ENCODE data around the gene NAV2. TPM values are rescaled to one million over a fixed set of nuclear protein-coding genes. Genes with fewer than 3 reads are reported as not detected.

NAV2 gene
- total RNA-seq, 1 donor from 2014 or later = 31.4 TPM

DNA sequence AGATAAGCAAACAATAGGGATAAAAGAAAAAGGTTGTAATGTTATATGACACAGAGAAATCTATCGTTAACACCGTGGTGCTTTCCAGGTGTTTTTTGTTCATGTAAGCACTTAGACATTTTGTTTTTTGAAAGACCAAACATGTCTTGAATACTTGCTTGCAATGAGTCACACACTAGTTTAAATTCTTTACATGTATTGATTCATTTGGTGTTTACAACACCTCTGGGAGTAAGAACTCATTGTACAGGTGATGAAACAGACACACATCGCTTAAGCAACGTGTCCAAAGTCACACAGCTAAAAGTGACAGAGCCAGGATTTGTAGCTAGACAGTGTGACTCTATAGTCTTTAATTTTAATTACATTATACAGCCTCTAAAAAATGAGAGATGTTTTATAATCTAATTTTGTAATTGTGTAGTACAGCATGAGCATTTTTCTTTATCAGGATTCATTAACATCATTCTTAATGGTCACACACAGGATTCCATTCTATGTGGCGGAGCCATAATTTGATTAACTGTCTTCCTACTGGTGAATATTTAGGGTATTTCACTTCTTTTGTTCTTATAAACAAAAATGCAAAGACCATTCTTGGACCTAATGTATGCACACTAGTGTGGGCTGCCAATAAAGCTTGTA is 298.8 kb downstream of the NAV2 start:
- Mint-ChIP-seq H3K27me3 (ENCODE audit: unreplicated experiment) (no peaks in the 10 kb centered on the region), H3K27ac (ENCODE audit: unreplicated experiment) (no peak overlapping the region), H3K36me3 (ENCODE audit: unreplicated experiment) (no peaks in the 10 kb centered on the region), H3K4me3 (ENCODE audit: unreplicated experiment) (no peak overlapping the region), H3K4me1 (ENCODE audit: unreplicated experiment) (peaks cover 16% of the 10 kb centered on the region), H3K9me3 (ENCODE audit: unreplicated experiment) (no peaks in the 10 kb centered on the region)
- no peak for DNase-seq (ENCODE audit: extremely low spot score, unreplicated experiment)
- TF ChIP-seq, protein P1, sequence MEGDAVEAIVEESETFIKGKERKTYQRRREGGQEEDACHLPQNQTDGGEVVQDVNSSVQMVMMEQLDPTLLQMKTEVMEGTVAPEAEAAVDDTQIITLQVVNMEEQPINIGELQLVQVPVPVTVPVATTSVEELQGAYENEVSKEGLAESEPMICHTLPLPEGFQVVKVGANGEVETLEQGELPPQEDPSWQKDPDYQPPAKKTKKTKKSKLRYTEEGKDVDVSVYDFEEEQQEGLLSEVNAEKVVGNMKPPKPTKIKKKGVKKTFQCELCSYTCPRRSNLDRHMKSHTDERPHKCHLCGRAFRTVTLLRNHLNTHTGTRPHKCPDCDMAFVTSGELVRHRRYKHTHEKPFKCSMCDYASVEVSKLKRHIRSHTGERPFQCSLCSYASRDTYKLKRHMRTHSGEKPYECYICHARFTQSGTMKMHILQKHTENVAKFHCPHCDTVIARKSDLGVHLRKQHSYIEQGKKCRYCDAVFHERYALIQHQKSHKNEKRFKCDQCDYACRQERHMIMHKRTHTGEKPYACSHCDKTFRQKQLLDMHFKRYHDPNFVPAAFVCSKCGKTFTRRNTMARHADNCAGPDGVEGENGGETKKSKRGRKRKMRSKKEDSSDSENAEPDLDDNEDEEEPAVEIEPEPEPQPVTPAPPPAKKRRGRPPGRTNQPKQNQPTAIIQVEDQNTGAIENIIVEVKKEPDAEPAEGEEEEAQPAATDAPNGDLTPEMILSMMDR (IDR thresholded peaks at IDR 0.05) = no peak

DNA sequence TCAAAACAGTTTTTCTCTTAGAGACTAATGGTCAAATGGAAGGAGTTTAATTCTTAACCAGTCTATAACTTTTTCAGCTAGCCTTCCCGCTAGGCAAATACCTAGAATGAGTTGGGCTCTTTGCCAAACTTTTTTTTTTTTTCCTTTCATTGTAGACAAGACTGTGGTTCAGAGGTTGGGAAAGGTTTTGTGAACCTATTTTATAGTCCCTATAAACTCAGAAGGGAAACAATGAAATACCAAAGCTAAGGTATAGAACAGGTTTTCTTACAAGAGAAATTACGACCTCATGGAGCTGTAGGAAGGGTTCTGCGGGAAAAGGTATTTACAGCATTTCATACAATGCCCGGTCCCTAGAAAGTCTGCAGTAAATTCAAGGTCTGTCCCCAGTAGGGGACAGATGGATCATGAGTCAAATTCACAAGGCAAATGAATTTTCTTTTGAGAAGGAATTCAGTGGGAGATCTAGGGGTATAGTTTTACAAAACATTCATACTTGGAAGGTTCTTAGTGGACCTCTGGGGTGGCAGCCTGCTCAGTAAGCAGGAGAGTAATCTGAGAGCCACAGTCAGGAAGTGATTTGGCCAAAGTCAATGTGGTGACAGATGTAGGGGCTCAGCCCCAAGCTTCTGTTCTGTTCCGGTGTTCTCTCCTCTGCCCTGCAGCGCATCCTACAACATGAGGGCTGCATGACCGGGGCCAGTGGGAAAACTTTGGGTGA is 300.9 kb downstream of the NAV2 start:
- Mint-ChIP-seq H3K9me3 (ENCODE audit: unreplicated experiment) (no peaks in the 10 kb centered on the region), H3K4me1 (ENCODE audit: unreplicated experiment) (peaks cover 23% of the 10 kb centered on the region), H3K4me3 (ENCODE audit: unreplicated experiment) (no peak overlapping the region), H3K27ac (ENCODE audit: unreplicated experiment) (peak overlapping the region; percentile 36), H3K36me3 (ENCODE audit: unreplicated experiment) (peaks cover 4% of the 10 kb centered on the region), H3K27me3 (ENCODE audit: unreplicated experiment) (no peaks in the 10 kb centered on the region)
- no peak for DNase-seq (ENCODE audit: extremely low spot score, unreplicated experiment)
- TF ChIP-seq, protein P1 (IDR thresholded peaks at IDR 0.05) = no peak

DNA sequence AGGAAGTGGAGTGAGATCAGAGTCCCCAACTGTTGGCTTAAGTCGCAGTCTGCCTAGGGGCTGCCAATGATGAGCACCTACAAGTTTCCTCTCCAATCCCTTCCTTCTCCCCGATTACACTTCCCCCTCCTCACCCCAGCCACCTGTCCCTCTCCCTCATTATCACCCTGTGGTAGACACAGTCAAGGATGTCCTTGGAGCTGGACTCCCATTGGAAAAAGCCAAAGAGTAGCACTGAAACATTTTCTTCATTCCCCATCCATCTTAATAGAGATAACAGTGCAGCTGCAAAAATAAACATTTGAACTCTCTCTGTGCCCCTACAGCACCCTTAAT is 301.4 kb downstream of the NAV2 start:
- DNase-seq (ENCODE audit: extremely low spot score, unreplicated experiment) = no peak
- Mint-ChIP-seq H3K36me3 (ENCODE audit: unreplicated experiment) (peaks cover 6% of the 10 kb centered on the region), H3K4me3 (ENCODE audit: unreplicated experiment) (no peak overlapping the region), H3K4me1 (ENCODE audit: unreplicated experiment) (peaks cover 23% of the 10 kb centered on the region), H3K27me3 (ENCODE audit: unreplicated experiment) (no peaks in the 10 kb centered on the region), H3K9me3 (ENCODE audit: unreplicated experiment) (no peaks in the 10 kb centered on the region), H3K27ac (ENCODE audit: unreplicated experiment) (peak overlapping the region; percentile 7)
- TF ChIP-seq, protein P1 (IDR thresholded peaks at IDR 0.05) = no peak

DNA sequence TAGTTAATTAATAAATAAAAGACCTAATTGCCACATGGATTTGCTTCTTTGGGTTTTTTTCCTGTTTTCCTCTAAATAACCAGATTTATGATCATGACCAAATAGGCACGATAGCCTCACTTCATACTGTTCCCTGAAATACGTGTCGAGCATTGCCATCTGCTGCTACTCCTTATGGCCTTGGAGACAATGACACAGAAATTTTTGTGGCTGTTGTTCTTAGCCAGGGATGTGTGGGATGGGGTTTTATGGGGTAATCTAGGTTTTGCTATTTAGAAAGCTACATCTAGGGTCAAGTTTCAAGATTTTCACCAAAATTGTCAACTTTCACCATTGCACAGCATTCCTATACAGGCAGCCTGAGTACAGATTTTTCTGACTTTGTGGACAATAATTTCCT is 302.5 kb downstream of the NAV2 start:
- peaks cover 23% of the 10 kb centered on the region for H3K4me1 Mint-ChIP-seq (ENCODE audit: unreplicated experiment)
- H3K9me3 Mint-ChIP-seq (ENCODE audit: unreplicated experiment) = no peaks in the 10 kb centered on the region
- no peaks in the 10 kb centered on the region for H3K27me3 Mint-ChIP-seq (ENCODE audit: unreplicated experiment)
- H3K4me3 Mint-ChIP-seq (ENCODE audit: unreplicated experiment) = no peak overlapping the region
- TF ChIP-seq, protein P1 (IDR thresholded peaks at IDR 0.05) = no peak
- DNase-seq (ENCODE audit: extremely low spot score, unreplicated experiment) = no peak
- no peak overlapping the region for H3K27ac Mint-ChIP-seq (ENCODE audit: unreplicated experiment)
- peaks cover 6% of the 10 kb centered on the region for H3K36me3 Mint-ChIP-seq (ENCODE audit: unreplicated experiment)

DNA sequence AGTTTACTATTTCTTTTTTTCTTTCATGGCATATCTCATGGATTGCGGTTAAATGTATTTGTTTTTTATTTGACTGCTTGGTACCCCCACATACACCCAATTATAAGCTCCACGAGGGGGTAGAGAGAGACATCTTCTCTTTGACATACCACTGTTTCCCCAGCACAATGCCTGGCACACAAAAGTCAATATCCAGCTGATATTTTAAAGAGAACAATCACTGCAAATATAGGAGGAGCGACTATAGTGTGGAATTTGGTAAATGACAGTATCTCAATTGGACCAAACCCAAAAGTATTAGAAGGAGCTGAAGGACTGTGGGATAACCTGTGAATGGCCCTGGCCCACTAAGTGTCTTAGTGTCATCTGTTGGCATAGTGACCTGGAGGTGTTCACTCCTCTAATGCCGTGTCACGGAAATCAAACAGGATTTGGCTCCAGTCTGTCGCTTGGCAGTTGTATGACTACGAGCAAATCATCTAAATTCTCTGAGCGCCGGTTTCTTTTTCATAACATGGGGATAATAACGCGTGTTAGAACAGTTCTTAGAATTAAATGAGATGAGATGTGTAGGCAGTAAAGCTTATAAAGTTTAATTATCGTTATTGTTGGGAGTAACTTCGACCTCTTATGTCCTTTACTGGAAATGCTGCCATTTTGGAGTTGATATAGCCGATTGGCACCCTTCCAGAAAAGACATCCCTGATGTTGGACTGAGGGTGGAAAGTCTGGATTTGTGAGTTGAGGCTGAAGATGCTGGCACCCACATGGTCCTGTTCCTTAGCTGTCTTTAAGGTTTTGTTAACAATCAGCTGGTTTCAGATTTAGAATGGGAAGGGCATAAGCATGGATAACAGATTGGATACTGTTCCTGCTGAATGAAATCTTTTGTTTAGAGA is 303.1 kb downstream of the NAV2 start:
- Mint-ChIP-seq H3K4me3 (ENCODE audit: unreplicated experiment) (no peak overlapping the region), H3K9me3 (ENCODE audit: unreplicated experiment) (no peaks in the 10 kb centered on the region), H3K36me3 (ENCODE audit: unreplicated experiment) (peaks cover 6% of the 10 kb centered on the region), H3K27ac (ENCODE audit: unreplicated experiment) (no peak overlapping the region), H3K27me3 (ENCODE audit: unreplicated experiment) (no peaks in the 10 kb centered on the region), H3K4me1 (ENCODE audit: unreplicated experiment) (peaks cover 23% of the 10 kb centered on the region)
- DNase-seq (ENCODE audit: extremely low spot score, unreplicated experiment) = no peak
- TF ChIP-seq, protein P1 (IDR thresholded peaks at IDR 0.05) = no peak

Data from osteocyte (in vitro differentiated cells).